Right forelimb (tissue), 1 donor: Measurements from ENCODE around the gene IGLON5.
A peak's percentile ranks its signal among the peaks of the same experiment; 100 is the strongest.

Experiments
- DNase-seq: peaks from one replicate; pipeline ENCODE4 v3.0.0-alpha.2; 2018

Gene IGLON5

GRCh38 chr19:51366389-51367254 lies 55.2 kb downstream of the IGLON5 start:
- peak; percentile 96 for DNase-seq

GRCh38 chr19:51367255-51367564 lies 55.8 kb downstream of the IGLON5 start:
- no peak for DNase-seq

- peak; percentile 100 for DNase-seq
These were observed 56.3 kb downstream of the IGLON5 start for GRCh38 chr19:51367565-51368365.

GRCh38 chr19:51368366-51369282 lies 57.2 kb downstream of the IGLON5 start, which contains the start of gene CLDND2:
Gene CLDND2, minus strand, starts transcription at chr19:51369003. Its CDS starts 426 bp downstream, at chr19:51368577.
- no peak for DNase-seq

GRCh38 chr19:51370230-51370629 lies 58.8 kb downstream of the IGLON5 start:
- peak; percentile 6 for DNase-seq

- no peak for DNase-seq
These were observed 59.8 kb downstream of the IGLON5 start for GRCh38 chr19:51371186-51371690.

GRCh38 chr19:51372021-51372648 lies 60.7 kb downstream of the IGLON5 start:
- peak; percentile 38 for DNase-seq

- peak; percentile 38 for DNase-seq
These were observed 61.4 kb downstream of the IGLON5 start, which contains the start of gene NKG7 for GRCh38 chr19:51372649-51373504. Gene NKG7, minus strand, starts transcription at chr19:51372654. Its CDS starts 119 bp downstream, at chr19:51372535.

- peak; percentile 7 for DNase-seq
These were observed 64.2 kb downstream of the IGLON5 start for GRCh38 chr19:51375504-51376221.

GRCh38 chr19:51377422-51377821 lies 66.0 kb downstream of the IGLON5 start:
- no peak for DNase-seq

GRCh38 chr19:51380379-51380778 lies 68.9 kb downstream of the IGLON5 start:
- DNase-seq = no peak
